Measurements from ENCODE around the gene PSMG3. TPM values are rescaled to one million over a fixed set of nuclear protein-coding genes. Genes with fewer than 3 reads are reported as not detected.

The PSMG3 gene
- total and polyA plus RNA-seq, 3 donors (not counting 1 experiment from before 2014, with no cell fraction given), result 25.8 to 70.4 (median 34.0) TPM

Other genes with a start within 250 kb of the PSMG3 start
- gene MICALL2, start 110.6 kb downstream of the PSMG3 start, total RNA-seq, result 10 to 100 TPM; 41.7 to 69.8 TPM
- 28.8 TPM for gene MICALL2, start 110.6 kb downstream of the PSMG3 start, polyA plus RNA-seq
- gene INTS1, start 65.6 kb downstream of the PSMG3 start, total RNA-seq, result 10 to 100 TPM; 51.3 to 81.1 TPM
- 31.7 TPM for gene INTS1, start 65.6 kb downstream of the PSMG3 start, polyA plus RNA-seq
- gene MAFK, start 39.3 kb downstream of the PSMG3 start, total RNA-seq, result 10 to 100 TPM; 10.5 to 23.4 TPM
- gene MAFK, start 39.3 kb downstream of the PSMG3 start, polyA plus RNA-seq, result 3.1 TPM
- gene TMEM184A, start 13.8 kb downstream of the PSMG3 start, total RNA-seq, result 10 to 100 TPM in 1 of 2 donors, 1 to 10 TPM in 1; 9.2 to 15.1 TPM
- gene TMEM184A, start 13.8 kb downstream of the PSMG3 start, polyA plus RNA-seq, result 5.5 TPM
- under 1 TPM in 1 of 2 donors, not detected in 1; 0.83 TPM for gene ELFN1, start 100.2 kb upstream of the PSMG3 start, total RNA-seq
- 0.02 TPM for gene ELFN1, start 100.2 kb upstream of the PSMG3 start, polyA plus RNA-seq

Measured in mammary epithelial cell (primary cell).